Measurements from ENCODE around the gene VSTM4.

Gene VSTM4

GRCh38 chr10:49023071-49023470 lies 92.3 kb downstream of the VSTM4 start:
- Histone ChIP-seq H3K4me3 (no peak overlapping the region), H3K4me2 (no peak overlapping the region), H3K4me1 (no peaks in the 10 kb centered on the region), H3K9ac (no peak overlapping the region), H3K27ac (no peak overlapping the region), H3K27me3 (no peaks in the 10 kb centered on the region), H4K20me1 (no peaks in the 10 kb centered on the region), H3K36me3 (no peaks in the 10 kb centered on the region), H3K9me3 (replicated peaks in 1 of 11) (0 out of 22 replicates have a peak, but pooled peaks cover 0 to 4% (median 0%) of the 10 kb centered on the region in 11 experiments)
- no peak for TF ChIP-seq Cebpa-rat (IDR thresholded peaks at IDR 0.05)

- Histone ChIP-seq H3K4me1 (no peaks in the 10 kb centered on the region), H3K9ac (no peak overlapping the region), H3K27ac (no peak overlapping the region), H4K20me1 (no peaks in the 10 kb centered on the region), H3K4me2 (no peak overlapping the region), H3K36me3 (no peaks in the 10 kb centered on the region), H3K9me3 (replicated peaks in 1 of 11) (0 out of 22 replicates have a peak, but pooled peaks cover 0 to 4% (median 0%) of the 10 kb centered on the region in 11 experiments), H3K27me3 (no peaks in the 10 kb centered on the region), H3K4me3 (no peak overlapping the region)
- TF ChIP-seq Cebpa-rat (IDR thresholded peaks at IDR 0.05) = no peak
Measured at GRCh38 chr10:49021685-49022084, 93.6 kb downstream of the VSTM4 start.

- no peak for TF ChIP-seq Cebpa-rat (IDR thresholded peaks at IDR 0.05)
- Histone ChIP-seq H3K4me1 (peaks cover 0 to 25% (median 0%) of the 10 kb centered on the region in 10 experiments; a peak in 8 of 20 replicates), H3K36me3 (no peaks in the 10 kb centered on the region), H3K9ac (no peak overlapping the region), H3K4me2 (no peak overlapping the region), H3K27ac (no peak overlapping the region), H3K4me3 (no peak overlapping the region), H3K9me3 (replicated peaks in 1 of 11) (0 out of 22 replicates have a peak, but pooled peaks cover 0 to 4% (median 0%) of the 10 kb centered on the region in 11 experiments), H4K20me1 (peaks cover 0 to 7% (median 0%) of the 10 kb centered on the region in 11 experiments; a peak in 2 of 22 replicates), H3K27me3 (no peaks in the 10 kb centered on the region)
Measured at GRCh38 chr10:49015700-49016099, 99.6 kb downstream of the VSTM4 start.

- Histone ChIP-seq H3K4me1 (peaks cover 15 to 53% (median 21%) of the 10 kb centered on the region in 10 experiments), H4K20me1 (peaks cover 0 to 13% (median 0%) of the 10 kb centered on the region in 11 experiments; a peak in 5 of 22 replicates), H3K9me3 (replicated peaks in 1 of 11) (no peaks in the 10 kb centered on the region), H3K4me3 (no peak overlapping the region), H3K36me3 (no peaks in the 10 kb centered on the region), H3K4me2 (peak overlapping the region in 2 of 11 experiments; percentile 12 to 55; a peak in 3 of 22 replicates), H3K27ac (no peak overlapping the region), H3K27me3 (peaks cover 0 to 6% (median 0%) of the 10 kb centered on the region in 11 experiments; a peak in 1 of 22 replicates), H3K9ac (no peak overlapping the region)
- no peak for TF ChIP-seq Cebpa-rat (IDR thresholded peaks at IDR 0.05)
Measured at GRCh38 chr10:49012603-49013002, 102.7 kb downstream of the VSTM4 start.

GRCh38 chr10:49011756-49012155 lies 103.6 kb downstream of the VSTM4 start:
- peaks cover 24 to 60% (median 30%) of the 10 kb centered on the region in 10 experiments for H3K4me1 ChIP-seq
- peaks cover 0 to 13% (median 0%) of the 10 kb centered on the region in 11 experiments; a peak in 5 of 22 replicates for H4K20me1 ChIP-seq
- H3K9ac ChIP-seq = no peak overlapping the region
- no peaks in the 10 kb centered on the region for H3K9me3 ChIP-seq (replicated peaks in 1 of 11)
- H3K27me3 ChIP-seq = peaks cover 0 to 6% (median 0%) of the 10 kb centered on the region in 11 experiments; a peak in 1 of 22 replicates
- no peak for TF ChIP-seq Cebpa-rat (IDR thresholded peaks at IDR 0.05)
- no peak overlapping the region for H3K4me3 ChIP-seq
- no peak overlapping the region for H3K4me2 ChIP-seq
- no peaks in the 10 kb centered on the region for H3K36me3 ChIP-seq
- no peak overlapping the region for H3K27ac ChIP-seq

GRCh38 chr10:49010865-49011264 lies 104.5 kb downstream of the VSTM4 start:
- Histone ChIP-seq H3K9me3 (replicated peaks in 1 of 11) (no peaks in the 10 kb centered on the region), H3K27me3 (peaks cover 0 to 6% (median 0%) of the 10 kb centered on the region in 11 experiments; a peak in 1 of 22 replicates), H4K20me1 (peaks cover 0 to 13% (median 0%) of the 10 kb centered on the region in 11 experiments; a peak in 5 of 22 replicates), H3K4me1 (peaks cover 26 to 60% (median 31%) of the 10 kb centered on the region in 10 experiments), H3K4me2 (peak overlapping the region in 4 of 11 experiments; percentile 35 to 72 (median 54); a peak in 6 of 22 replicates), H3K27ac (no peak overlapping the region), H3K4me3 (no peak overlapping the region), H3K9ac (no peak overlapping the region), H3K36me3 (no peaks in the 10 kb centered on the region)
- no peak for TF ChIP-seq Cebpa-rat (IDR thresholded peaks at IDR 0.05)

- no peak for TF ChIP-seq Cebpa-rat (IDR thresholded peaks at IDR 0.05)
- Histone ChIP-seq H3K9me3 (replicated peaks in 1 of 11) (no peaks in the 10 kb centered on the region; a peak in 1 of 22 replicates), H3K27me3 (peaks cover 0 to 6% (median 0%) of the 10 kb centered on the region in 11 experiments; a peak in 1 of 22 replicates), H3K36me3 (no peaks in the 10 kb centered on the region), H3K4me3 (no peak overlapping the region), H4K20me1 (peaks cover 0 to 13% (median 0%) of the 10 kb centered on the region in 11 experiments; a peak in 5 of 22 replicates), H3K9ac (no peak overlapping the region), H3K4me2 (peak overlapping the region in 6 of 11 experiments; percentile 14 to 72 (median 44); a peak in 8 of 22 replicates), H3K4me1 (peaks cover 26 to 60% (median 31%) of the 10 kb centered on the region in 10 experiments), H3K27ac (no peak overlapping the region)
Measured at GRCh38 chr10:49010295-49010694, 105.0 kb downstream of the VSTM4 start.

- Histone ChIP-seq H3K4me1 (peaks cover 26 to 60% (median 31%) of the 10 kb centered on the region in 10 experiments), H3K36me3 (no peaks in the 10 kb centered on the region), H3K9me3 (replicated peaks in 1 of 11) (peaks cover 0 to 4% (median 0%) of the 10 kb centered on the region in 11 experiments; a peak in 1 of 22 replicates), H3K9ac (no peak overlapping the region), H3K4me3 (no peak overlapping the region), H3K27ac (no peak overlapping the region), H3K27me3 (peaks cover 0 to 6% (median 0%) of the 10 kb centered on the region in 11 experiments; a peak in 1 of 22 replicates), H4K20me1 (peaks cover 0 to 13% (median 0%) of the 10 kb centered on the region in 11 experiments; a peak in 5 of 22 replicates), H3K4me2 (peak overlapping the region; percentile 57 to 91 (median 83); a peak in 17 of 22 replicates)
- no peak for TF ChIP-seq Cebpa-rat (IDR thresholded peaks at IDR 0.05)
Measured at GRCh38 chr10:49009199-49009979, 105.9 kb downstream of the VSTM4 start.

Measured in BLaER1 treated with 17β-estradiol and CSF1 and Interleukin-3, amounts not matched to agents 10 nM and 100 nM (cell line).